ENCODE measurements around the gene KCNMB2.

GRCh38 chr3:178850450-178851190 is 314.4 kb downstream of the KCNMB2 start:
- TF ChIP-seq EZH2phosphoT487 (IDR thresholded peaks at IDR 0.05; ENCODE audit: borderline replicate concordance, low read length) (no peak), CTCF (IDR thresholded peaks at IDR 0.05; ENCODE audit: low read depth, low read length, poor library complexity, severe bottlenecking) (no peak)

Data from DOHH2 (cell line).